ENCODE results near the gene EDN2.

The EDN2 gene

DNA sequence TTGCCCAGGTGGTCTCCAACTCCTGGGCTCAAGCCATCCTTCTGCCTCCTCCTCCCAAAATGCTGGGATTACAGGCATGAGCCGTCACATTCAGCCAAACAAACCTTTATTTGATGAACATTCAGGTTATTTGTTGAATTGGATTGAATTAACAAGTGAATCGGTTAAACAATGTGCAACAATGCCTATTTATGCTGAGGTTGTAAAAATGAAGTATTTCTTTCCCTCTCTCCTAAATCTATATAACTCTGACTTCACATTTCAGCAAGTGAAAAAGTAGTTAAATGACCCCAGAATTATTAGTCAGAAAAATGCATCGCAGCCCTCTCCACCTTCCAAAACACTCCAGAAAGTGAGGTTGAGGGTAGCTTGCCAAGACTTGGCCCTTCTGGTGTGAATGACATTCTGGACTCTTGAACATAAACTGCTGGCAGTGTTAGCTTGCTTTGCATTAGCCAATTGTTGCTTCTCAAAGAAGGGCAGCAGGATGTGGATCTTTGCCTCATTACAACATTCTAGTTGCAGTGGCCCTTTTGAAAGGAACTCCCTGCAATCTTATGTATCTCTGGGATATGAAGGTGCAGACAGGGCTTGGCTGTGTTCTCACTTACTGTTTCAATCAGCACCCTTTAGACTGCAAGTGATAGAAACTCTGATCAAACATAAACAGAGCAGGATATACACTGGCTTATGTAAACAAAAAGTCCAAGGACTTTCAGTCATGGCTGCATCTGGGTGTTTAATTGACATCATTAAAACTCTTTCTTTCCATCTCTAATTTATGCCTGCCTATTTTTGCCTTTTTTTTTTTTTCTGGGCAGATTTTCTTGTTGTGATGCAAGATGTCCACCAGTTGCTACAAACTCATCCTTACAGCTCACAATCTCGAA lies 22.4 kb downstream of the EDN2 start:
- no peak for FAIRE-seq

DNA sequence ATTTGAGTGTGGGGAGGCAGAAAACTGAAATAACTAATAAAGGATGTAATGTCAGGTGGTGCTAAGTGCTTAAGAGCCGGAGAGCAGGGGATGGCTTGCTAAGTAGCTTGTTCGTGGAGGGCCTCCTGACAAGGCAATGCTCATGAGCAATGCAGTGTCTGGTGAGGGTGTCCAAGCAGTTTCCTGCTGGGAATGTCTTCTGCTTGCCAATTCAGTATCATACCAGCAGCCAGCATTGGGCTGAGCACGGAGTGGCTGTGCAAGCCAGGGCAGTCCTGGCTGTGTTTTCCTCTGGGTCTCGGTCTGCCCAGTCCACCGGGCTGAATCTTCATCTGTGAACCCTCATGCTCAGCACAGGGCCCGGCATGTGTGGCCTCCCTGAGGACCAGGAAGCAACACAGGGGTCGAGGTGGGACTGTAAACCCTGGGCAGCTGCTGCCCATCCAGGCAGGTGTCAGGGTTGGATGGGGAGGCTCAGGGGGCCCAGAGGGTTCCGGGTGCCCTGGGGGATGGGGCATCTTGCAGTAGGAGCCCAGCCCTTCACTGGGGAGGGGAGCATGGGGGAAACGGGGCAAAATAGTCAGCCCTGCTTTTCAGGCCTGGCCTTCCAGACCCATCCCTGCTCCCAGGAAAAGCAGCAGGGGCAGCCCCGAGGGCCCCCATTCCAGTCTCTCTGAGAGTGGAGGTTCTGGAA lies 27.5 kb downstream of the EDN2 start:
- FAIRE-seq = no peak

DNA sequence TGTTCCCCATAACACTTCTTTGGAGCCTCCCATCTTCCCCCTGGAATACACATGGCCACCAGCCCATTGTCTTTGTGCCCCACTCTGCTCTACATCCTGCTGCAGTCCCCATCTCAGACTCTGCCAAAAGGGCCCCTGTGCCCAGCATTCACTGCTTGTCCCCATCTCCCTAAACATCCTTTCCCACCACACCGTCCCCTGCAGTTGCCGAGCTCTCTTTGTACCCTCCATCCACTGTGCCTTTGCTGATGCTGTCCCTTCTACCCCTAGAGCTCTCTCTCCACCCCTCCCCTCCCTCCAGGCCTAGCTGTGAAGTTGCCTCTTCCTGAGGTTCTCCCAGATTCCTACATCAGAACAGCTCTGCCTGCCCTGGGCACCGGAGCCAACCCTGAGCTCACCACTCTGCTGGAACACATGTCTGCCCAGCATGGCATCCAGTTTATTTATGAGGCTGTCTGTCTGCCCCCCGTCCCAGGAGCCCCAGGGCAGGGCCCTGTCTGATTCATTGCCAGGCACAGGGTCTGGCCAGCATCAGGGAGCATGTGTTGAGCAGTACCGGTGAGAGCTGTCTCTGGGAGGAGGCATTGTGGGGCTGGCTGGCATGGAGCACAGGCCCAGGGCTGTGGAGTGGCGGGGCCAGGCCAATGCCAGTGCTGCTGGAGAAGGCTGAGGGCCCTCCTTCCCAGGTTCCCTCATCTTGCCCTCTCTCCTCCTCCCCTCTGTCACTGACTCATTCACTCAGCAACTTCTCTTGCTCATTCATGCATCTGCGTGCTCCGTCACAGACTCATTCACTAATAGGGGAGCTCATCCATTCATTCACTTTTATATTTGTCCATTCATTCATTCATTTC lies 28.8 kb downstream of the EDN2 start:
- FAIRE-seq = no peak

DNA sequence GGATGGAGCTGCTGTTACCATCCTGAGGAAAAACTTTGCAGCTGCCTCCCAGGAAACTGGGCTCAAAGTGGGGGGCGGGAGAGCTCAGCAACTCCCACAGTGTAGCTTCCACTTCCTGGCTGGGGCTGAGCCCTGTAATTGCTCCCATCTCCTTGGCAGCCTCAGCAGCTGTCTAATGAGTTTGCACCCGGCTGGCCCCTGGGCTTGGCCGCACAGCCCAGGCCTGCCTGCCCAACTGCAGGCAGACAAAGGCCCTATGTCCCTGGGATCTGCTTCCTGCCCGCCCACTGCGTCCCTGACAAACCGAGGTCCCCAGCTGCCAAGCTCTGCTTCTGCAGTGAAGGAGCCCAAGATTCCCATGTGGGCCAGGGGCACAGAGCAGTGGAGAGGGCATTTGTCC lies 30.1 kb downstream of the EDN2 start:
- FAIRE-seq = no peak

DNA sequence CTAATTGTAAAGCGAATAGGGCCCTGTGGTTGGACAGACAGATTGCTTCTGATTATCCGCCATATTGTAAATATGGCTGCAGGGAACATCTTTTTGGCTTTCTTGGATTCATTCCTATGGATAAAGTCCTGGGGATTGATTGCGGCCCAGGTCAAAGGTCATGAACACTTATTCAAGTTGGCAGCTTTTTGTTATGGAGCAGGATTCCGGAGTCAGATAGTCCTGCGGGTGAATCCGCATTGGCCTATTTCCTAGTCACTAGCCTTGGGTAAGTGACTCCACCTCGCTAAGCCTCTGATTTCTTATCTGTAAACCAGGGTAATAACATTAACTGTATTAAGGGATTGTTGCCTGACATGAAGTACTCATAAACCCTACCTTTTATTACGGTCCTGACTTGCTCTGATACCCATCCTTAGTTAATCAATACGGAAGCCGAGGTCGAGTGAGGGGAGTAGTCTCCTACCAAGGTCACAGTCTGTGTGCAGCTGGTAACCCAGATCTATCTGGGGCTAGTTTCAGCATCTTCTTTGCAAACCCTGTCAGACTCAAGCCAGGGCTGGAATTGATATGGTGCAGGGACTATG lies 31.7 kb downstream of the EDN2 start:
- FAIRE-seq = no peak

DNA sequence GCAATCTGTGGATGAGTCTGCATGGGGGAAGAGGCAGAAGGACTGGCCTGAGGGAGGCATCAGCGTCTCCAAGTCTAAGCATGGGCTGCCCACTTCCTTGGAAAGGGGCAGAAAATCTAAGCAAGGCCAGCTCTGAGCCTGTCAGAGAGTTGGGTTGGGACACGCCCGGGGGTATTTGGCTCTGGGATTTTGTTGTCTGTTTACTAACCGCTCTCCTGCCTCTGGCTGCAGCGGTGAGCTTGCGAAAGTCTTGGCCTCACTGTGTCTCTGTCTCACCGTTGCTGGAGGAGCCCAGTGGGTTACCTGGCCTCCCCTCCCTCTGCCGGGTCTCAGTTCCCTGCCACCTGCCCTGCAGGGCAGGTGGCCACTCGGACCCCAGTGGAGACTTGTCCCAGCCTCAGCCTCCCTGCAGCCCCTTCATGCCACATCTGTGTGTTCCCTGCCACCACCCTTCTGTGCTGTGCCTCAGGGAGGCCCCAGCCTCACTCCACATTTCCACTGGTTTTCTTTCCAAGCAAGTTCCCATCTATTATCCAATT lies 33.7 kb downstream of the EDN2 start:
- FAIRE-seq = no peak

DNA sequence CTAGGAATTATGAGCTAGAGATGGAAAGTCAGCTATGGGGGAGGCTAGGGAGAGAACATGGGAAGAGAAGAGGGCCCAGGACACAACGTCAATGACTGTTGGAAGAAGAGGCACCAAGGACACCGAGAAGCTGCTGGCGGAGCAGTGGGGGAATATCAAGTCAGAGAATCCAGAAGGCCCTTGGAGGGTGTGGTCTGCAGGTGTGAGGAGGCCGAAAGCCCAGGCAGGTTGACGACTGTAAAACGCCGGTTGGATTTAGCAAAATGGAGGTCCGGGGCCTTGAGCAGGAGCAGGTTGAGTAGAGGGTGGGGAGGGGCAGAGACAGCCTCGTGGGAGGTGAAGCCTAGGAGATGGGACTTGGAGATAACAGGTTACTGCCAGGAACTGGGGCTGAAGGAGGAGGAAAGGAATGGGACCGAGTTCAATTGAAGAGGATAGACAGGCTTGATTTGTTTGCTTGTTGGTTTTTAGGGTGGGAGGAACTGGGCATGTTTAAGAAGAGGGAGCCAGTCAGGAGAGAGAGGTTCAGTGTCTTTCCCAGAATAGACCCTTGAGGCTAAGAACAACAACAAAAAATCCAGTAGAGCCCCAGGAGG lies 35.1 kb downstream of the EDN2 start:
- FAIRE-seq = no peak

DNA sequence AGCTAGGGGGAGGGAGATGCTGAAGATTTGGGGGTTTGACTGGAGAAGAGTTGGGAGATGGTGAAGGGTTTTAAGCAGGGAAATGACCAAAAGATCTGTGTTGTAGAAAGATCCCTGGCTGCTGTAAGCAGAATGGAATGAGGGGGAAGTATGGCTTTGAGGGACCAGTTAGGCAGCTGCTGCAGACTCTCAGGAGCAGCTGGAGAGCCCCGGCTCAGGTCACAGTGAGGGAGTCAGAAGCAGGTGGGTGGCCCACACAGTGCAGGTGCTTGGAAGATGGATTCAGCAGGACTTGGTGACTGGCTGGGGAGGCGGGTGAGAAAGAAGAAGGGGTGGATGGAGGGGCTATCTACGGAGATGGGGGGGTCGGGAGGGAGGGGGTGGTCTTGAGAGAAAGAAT lies 35.7 kb downstream of the EDN2 start:
- no peak for FAIRE-seq

DNA sequence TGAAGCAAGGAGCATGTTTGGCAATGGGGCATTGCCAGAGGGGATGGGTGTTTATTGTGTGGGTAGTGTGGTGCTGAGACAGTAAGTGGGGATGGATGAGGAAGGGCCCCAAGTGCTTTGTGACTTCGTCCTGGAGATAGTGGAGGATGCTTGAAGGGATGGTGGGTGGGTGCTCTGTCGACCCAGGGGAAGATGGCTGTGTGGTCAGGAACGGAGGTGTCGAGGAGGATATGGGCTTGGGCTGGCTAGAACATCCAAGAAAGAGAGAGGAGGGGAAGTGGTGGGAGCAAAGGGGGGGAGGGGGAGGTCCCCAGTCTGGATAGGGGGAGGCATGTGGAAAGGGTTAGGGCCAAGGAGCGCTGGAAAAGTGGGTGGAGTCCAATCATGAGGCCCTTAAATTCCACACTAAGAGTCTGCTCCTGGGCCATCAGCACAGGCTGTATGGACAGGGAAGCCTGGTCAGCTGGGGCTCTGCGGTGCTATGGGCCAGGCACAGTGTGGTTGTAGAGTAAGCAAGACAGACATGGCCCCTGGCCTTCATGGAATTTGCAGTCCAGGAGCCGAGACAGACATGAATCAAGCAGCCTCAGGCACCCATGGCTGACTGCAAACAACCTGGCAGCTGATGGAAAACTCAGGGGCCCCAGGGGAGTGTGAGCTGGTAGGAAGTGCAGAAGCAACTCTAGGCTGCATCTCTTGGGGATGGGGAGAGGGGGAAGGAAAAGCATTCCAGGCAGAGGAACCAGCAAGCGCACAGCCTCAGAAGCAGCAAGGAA lies 36.3 kb downstream of the EDN2 start:
- no peak for FAIRE-seq

DNA sequence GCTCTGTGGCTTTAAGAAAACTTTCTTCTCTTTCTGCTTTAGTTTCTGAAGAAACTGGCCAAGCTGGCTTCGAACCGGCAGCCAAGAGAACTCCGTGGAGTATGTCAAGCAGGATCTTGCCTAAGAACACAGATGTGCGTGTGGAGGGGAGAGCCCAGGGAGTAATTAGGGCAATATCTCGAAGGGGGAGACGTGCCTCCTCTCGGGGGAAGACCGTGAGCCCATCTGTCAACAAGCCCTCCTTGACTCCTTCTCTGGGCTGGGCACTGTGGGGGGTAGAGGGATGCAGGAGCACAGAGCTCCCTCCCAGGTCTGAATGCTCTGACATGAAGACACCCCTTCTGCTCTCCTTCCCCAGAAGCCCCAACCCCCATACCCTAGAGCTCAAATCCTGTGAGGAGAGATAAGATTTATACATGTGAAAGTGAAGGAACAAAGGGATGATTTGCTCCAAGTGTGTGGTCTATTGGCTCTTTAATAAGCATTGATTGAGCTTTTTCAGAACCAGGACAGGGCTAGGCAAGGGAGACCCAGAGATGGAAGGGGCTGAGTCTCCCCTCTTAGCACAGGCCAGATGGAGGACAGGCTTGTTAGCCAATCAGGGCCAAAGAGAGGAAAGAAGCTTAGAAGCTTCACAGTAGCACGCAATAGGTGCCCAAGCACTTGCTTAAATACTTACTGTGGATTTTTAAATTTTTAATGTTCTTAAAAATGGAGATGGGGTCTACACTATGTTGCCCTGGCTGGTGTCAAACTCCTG lies 37.5 kb downstream of the EDN2 start:
- FAIRE-seq = no peak

DNA sequence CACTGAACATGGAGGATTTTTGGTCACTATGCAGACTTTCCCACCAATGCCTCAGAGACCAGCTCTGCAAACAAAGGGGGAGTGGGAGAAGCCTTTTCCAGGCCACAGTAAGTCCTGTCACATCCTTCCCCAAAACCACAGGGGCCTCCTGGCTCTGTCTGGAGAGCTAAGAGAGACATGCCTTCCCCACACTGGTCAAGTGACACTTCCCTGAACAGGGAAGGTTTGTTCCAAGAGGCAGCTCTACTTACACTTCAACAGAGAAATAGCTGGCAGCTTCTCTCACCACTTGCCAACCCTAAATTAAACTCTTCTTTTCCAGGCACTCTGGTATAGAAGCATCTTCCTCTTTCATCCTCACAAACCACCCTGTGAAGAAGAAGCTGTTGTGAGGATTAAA lies 39.7 kb downstream of the EDN2 start:
- FAIRE-seq = no peak

DNA sequence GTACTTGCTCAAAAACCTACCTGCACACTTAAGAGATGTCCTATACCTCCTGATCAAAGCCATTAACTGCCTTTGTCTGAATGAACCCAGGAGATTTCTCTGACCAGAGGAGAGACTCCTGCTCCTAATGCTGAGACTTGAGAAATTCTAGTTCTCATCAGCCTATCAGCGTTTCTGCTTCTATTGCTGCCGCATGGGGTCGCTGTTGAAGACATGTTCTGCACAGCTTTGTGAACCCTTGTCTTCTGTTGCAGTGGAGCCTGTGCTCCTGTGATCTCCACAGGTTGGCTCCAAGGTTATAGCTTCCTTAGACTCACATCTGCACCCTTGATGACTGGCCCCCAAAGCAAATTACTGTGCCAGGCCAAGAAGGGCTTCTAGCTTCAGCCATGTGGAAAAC lies 40.2 kb downstream of the EDN2 start:
- FAIRE-seq = no peak

DNA sequence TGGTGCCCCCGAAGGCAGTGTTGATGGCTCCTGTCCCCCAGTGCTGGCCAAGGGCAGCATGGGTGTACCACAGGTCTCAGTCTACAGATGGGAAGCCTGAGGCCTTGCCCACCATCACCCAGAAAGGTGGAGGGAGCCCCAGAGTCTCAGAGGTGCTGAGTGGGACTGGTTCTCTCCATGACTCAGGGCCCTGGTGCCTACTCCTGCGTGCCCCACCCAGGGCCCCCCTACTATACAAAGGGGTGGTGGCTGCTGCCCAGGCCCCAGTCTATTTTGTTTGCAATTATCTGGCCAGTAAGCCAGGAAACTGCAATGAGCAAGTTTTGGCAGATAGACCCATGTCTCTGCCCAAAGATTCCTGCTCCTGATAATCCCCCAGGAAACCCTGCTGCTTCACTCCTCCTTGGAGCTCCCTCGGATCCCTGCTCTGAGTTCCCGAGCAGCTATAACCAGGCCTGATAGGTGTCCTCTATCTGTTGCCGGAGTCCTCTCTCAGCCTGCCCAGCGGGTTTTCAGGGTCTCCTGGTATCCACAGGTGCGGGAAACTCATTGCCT lies 41.7 kb downstream of the EDN2 start:
- FAIRE-seq = no peak

DNA sequence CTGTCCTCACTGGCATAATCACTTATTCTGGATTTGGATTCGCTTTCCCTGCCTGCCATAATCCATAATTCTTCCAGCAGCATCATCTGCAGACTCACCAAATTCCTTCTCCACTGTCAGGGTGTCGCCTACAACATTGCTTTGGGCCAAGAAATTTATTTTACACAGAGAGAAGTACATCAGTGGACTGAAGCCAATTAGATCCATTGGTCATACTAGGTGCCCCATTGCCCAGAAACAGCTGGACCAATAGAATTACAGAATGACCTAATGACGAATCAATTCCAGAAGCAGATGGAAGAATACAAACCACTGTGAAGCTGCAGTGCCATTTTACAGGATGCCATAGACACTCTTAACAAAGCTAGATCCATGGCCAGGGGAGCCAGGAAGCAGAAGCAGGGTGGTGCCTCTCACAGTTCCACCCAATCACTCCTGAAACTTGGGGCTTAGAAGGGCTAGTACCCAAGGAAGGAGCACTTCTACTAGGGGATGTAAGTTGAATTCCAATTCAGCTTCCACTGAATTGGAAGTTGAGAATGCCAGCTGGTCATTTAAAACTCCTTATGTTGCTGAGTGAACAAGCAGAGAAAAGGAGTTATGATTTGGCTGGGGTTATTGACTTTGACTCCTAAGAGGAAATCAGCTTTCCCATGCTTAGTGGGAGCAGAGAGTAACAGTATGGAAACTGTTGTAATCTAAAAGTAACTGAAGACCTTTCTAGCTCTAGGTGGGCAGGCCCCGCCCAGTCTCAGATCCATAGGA lies 44.0 kb downstream of the EDN2 start:
- FAIRE-seq = no peak

DNA sequence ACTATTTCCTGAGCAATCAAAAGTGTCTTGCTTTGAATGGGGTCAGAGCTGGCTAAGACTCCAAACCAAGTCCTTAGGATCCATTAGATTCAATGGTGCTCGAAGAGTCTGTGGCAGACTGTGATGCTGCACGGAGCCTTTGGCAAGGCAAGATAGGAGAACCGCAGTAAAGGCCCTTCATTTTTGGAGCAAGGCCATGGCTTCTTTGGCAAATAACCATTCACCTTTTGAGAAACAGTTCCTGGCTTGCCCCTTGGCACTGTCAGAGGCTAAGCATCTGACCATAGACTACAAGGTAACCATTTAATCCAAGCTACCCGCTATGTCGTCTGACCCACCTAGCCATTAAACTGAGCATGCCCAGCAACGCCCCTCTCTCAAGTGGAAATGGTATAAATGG lies 45.2 kb downstream of the EDN2 start:
- no peak for FAIRE-seq

DNA sequence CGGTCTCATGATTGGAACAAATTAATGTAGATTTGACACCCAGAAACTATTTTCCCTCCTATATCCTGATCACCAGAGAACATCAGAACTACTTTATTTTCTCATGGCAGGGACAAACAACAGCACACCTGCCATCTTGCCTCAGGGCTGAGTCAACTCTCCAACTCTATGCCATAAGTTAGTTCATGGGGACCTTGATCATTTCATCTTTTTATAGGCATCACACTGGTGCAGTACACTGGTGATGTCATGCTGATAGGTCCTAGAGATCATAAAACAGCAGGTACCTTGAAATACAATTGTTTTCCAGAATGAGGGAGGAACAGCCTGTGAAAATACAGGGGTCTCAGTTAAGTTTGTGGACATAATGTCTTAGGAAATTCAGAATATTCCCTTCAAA lies 45.8 kb downstream of the EDN2 start:
- FAIRE-seq = no peak

DNA sequence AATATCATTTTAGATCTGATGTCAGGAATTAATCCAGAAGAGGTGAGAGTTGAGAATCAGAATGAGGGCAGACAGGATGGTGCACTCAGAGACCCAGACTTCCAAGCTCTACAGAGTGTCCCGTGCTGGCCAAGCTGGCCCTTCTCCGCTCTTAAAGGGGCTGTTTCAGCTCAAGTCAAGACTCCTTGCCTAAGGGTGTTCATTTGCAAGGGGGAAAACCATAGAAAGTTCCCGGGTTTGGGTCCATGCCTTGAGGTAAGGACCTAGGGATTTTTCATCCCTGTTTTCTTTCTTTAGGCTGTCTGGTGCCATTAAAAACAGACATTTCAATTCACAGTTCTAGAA lies 47.5 kb downstream of the EDN2 start:
- no peak for FAIRE-seq

DNA sequence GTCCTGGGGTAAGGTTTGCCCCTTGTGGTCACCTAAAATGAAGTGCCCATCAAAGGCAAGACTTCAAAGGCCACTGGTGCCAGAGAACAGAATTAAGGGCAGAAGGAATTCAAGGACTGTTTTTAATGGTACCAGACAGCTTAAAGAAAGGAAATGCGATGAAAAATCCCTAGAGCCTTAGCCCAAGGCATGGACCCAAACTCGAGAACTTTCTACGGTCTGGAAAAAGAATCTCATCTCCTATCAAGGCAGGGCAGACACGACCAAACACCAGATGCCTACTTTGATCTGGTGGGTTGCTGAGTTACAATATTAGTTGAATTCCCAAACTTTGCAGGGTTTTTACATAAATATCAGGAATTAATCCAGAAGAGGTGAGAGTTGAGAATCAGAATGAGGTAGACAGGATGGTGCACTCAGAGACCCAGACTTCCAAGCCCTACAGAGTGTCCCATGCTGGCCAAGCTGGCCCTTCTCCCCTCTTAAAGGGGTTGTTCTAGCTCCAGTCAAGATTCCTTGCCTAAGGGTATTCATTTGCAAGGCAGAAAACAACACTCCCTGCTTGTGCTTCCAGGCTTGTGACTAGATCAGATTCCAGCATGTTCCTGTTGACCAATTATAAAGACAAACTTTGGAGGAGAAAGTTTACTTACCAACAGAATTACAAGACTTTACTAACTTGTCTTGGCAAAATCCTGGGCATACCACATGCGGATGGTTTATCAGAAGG lies 48.0 kb downstream of the EDN2 start:
- FAIRE-seq = no peak

All from colon (tissue), 2 donors.